NCI-H1694 (cell line): ENCODE results near the gene ZAP70.

ENCODE experiments used
- DNase-seq: peaks from one replicate; lab custom pipeline; 2025; lab: John Stamatoyannopoulos, UW

Gene ZAP70

GRCh38 chr2:97788986-97789644 is 75.7 kb downstream of the ZAP70 start:
- no peak for DNase-seq
